ENCODE results near the gene ZNF236. TPM values are rescaled to one million over a fixed set of nuclear protein-coding genes. Genes with fewer than 3 reads are reported as not detected.
"Not testable (repeated sequence)": the region's sequence is repeated elsewhere in the genome, so short reads cannot be mapped to it uniquely, and the experiment has no call there.

The ZNF236 gene
- total RNA-seq, 1 donor from 2014 or later, result 14.5 TPM

DNA sequence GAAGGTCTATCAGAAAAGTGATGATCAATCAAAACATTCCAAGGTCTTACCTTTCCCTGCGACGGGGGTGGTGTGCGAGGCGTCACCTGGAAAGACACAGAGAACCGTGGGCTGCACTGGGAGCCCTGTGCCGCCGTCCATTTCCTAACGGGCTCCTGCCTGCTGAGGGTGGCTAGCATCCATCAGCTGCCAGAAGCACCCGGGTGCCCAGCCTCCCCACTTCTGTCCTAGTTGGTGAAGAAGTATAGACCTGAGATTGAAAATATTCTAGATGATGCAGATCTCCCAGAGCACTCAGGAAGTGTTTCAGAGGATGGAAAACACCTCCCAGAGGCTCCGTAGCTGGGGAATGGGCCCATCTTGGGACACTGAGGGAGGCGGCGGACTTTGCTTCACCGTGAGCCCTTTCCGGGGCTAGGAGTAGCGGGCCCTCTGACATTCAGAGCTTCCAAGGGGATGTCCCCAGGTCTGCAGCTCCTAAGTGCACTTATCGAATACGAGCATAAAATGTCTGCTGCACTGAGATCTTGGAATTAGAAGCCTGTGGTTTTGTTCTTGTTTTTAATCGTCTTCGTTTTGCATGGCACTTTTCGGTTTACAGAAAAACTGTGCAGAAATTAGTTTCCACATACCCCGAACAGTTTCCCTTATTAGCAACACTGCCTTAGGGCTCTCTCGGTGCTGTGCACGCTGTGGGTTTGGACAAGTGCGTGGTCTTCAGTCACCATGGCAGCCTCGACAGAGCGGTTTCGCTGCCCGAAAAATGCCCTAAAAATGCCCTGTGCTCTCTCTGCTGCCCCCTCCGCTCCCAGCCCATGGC lies 166.7 kb downstream of the ZNF236 start:
- no peaks in the 10 kb centered on the region for H3K4me1 ChIP-seq
- intact Hi-C loops (cut with DNase I), result loop anchor here (10.0 kb wide), 1 partner anchor 184 kb away; no protein-coding TSS in a partner anchor
- H3K27me3 ChIP-seq, result no peaks in the 10 kb centered on the region
- no peaks in the 10 kb centered on the region for H3K36me3 ChIP-seq
- H3K27ac ChIP-seq, result no peak overlapping the region
- no peak overlapping the region for H3K4me3 ChIP-seq
- no peaks in the 10 kb centered on the region for H3K9me3 ChIP-seq
- no peak for TF ChIP-seq POLR2A (IDR thresholded peaks at IDR 0.05)
- no peak for TF ChIP-seq POLR2AphosphoS5 (IDR thresholded peaks at IDR 0.05; ENCODE audit: insufficient read depth in 1 of 2, low read depth in 1 of 2)
- TF ChIP-seq, protein P1, sequence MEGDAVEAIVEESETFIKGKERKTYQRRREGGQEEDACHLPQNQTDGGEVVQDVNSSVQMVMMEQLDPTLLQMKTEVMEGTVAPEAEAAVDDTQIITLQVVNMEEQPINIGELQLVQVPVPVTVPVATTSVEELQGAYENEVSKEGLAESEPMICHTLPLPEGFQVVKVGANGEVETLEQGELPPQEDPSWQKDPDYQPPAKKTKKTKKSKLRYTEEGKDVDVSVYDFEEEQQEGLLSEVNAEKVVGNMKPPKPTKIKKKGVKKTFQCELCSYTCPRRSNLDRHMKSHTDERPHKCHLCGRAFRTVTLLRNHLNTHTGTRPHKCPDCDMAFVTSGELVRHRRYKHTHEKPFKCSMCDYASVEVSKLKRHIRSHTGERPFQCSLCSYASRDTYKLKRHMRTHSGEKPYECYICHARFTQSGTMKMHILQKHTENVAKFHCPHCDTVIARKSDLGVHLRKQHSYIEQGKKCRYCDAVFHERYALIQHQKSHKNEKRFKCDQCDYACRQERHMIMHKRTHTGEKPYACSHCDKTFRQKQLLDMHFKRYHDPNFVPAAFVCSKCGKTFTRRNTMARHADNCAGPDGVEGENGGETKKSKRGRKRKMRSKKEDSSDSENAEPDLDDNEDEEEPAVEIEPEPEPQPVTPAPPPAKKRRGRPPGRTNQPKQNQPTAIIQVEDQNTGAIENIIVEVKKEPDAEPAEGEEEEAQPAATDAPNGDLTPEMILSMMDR (IDR thresholded peaks at IDR 0.05), result no peak
- DNase-seq (ENCODE audit: extremely low spot score in 2 of 2), result no peak

DNA sequence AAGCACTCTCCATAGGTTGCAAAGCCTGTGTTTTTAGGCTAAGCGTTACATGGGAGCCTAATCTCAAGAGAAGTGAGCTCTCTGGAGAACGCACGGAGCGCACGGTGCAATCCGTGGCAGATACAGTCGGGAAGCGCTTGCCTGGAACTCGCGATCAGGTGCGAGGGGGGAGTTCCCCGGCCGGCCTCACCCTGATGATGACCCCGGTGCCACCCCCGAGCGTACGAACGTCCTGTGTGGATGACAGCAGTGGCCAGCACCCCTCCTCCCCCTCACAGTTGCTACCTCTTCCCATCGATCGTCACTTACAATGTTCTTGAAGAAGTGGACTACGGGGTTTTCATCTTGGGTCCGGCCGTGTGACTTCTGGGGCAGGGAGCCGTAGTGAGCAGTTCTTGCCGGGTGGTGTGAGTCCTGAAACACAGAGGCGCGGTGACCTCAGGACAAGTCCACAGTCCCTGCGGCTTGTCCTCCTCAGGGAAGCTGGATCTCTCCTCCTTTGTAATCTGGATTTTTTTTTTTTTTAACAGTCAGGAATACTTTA lies 167.4 kb downstream of the ZNF236 start:
- no peaks in the 10 kb centered on the region for H3K36me3 ChIP-seq
- no peaks in the 10 kb centered on the region for H3K9me3 ChIP-seq
- no peak overlapping the region for H3K27ac ChIP-seq
- intact Hi-C loops (cut with DNase I), result loop anchor here (10.0 kb wide), 1 partner anchor 185 kb away; no protein-coding TSS in a partner anchor
- no peak for DNase-seq (ENCODE audit: extremely low spot score in 2 of 2)
- no peaks in the 10 kb centered on the region for H3K4me1 ChIP-seq
- H3K27me3 ChIP-seq, result no peaks in the 10 kb centered on the region
- no peak for TF ChIP-seq POLR2AphosphoS5 (IDR thresholded peaks at IDR 0.05; ENCODE audit: insufficient read depth in 1 of 2, low read depth in 1 of 2)
- TF ChIP-seq POLR2A (IDR thresholded peaks at IDR 0.05), result no peak
- TF ChIP-seq, protein P1 (IDR thresholded peaks at IDR 0.05), result no peak
- no peak overlapping the region for H3K4me3 ChIP-seq

DNA sequence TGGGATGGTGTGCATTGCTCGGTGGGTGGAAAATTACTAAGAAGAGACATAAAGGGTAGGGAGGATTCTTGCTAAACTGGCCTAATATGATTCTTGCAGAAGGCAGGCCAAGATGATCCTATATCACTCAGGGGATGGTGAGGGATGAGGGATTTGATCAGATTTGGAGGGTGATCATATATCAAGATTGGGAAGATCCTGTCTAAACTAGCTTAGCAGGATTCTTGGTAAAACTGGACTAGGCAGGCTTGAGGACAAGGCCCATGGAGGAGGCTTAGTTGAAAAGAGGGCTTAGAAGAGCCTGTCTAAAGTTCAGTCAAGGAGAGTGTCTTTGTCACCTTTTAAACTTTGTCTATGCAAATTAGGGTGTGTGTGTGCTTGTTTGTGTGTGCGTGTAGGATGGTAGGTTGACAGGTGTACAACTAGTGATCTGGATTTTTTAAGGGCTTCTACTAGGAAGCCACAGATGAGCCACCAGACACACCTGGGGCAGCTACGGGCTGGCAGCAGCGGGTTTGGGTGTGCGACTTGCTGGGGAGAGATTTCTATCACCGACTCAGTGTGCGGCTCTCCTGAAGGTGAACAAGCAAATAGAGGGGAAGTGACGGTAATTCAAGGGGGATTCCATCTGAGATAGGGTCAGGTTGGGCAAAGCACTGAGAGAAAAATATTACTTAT lies 168.1 kb downstream of the ZNF236 start:
- H3K4me3 ChIP-seq; intact Hi-C loops (cut with DNase I); DNase-seq (ENCODE audit: extremely low spot score in 2 of 2); H3K27ac ChIP-seq; H3K9me3 ChIP-seq; H3K4me1 ChIP-seq; H3K27me3 ChIP-seq; H3K36me3 ChIP-seq: not testable (repeated sequence)

DNA sequence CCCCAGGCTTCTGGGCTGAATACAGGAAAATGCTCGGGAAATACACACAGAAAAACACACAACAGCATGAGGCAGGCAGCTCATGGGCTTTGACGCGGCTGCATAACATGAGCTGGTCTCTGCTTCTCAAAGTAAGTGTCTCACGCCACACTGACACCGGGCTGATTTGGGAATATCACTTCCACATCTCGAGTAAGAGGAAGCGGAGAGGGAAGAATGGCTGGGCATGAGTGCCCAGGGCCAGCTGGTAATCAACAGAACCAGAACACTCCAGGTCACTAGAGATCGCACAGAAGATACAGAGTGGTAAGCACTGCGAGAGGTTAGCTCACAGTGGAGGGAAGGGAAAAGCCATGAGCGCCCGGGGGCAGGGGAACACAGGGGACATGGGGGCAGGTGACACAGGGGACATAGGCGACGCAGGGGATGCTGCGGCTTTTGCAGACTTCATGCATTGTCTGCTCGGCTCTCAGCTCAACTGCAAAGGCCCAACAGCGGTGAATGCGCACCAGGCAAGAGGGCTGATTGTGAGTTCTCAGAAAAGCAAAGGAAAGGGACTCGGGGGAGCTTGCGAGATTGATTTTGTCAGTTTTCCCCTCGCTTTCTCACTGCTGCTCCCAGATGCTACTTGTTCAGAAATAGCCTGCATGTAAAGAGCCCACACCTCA lies 168.8 kb downstream of the ZNF236 start:
- TF ChIP-seq POLR2AphosphoS5 (IDR thresholded peaks at IDR 0.05; ENCODE audit: insufficient read depth in 1 of 2, low read depth in 1 of 2), result no peak
- no peak for DNase-seq (ENCODE audit: extremely low spot score in 2 of 2)
- no peaks in the 10 kb centered on the region for H3K36me3 ChIP-seq
- H3K9me3 ChIP-seq, result no peaks in the 10 kb centered on the region
- H3K27me3 ChIP-seq, result no peaks in the 10 kb centered on the region
- intact Hi-C loops (cut with DNase I), result no loop called here
- H3K27ac ChIP-seq, result no peak overlapping the region
- no peaks in the 10 kb centered on the region for H3K4me1 ChIP-seq
- no peak overlapping the region for H3K4me3 ChIP-seq

DNA sequence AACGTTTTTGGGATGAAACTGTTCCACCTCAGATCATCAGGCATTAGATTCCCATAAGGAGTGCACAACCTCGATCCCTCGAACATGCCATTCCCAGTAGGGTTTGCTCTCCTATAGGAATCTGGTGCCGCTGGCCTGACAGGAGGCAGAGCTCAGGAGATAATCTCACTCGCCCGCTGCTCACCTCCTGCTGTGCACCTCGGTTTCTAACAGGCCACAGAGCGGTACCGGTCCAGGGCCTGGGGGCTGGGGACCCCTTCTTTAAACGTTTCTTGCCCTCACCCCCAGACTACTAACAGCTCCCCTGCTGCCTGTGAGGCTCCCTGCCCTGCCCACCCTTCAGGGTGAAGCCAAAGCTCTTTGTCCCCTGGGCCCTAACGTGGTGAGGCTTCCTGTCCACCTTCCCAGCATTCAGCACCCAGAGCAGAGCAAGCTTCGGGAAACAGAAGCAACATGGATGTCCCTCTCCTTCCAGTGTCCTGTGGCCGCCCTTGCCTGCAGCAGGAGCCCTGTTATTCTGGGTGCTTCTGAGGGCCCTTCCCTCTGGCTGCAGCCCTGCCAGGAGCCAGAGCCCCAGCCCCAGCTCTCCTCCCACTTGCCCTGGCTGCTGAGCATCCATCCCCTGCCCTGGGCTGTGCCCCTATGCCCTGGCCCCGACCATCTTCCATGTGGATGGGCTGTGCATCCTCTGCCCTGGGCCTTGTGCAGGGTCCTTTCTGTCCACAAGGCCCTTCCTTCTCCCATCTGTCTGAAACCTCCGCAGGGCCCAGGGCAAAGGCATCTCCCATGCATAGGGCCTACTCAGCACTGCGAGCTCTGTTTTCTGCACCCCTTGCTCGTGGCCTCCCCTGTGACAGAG lies 170.1 kb downstream of the ZNF236 start:
- no peak overlapping the region for H3K27ac ChIP-seq
- intact Hi-C loops (cut with DNase I), result no loop called here
- no peaks in the 10 kb centered on the region for H3K4me1 ChIP-seq
- TF ChIP-seq POLR2AphosphoS5 (IDR thresholded peaks at IDR 0.05; ENCODE audit: insufficient read depth in 1 of 2, low read depth in 1 of 2), result no peak
- TF ChIP-seq, protein P1 (IDR thresholded peaks at IDR 0.05), result no peak
- TF ChIP-seq POLR2A (IDR thresholded peaks at IDR 0.05), result no peak
- H3K27me3 ChIP-seq, result no peaks in the 10 kb centered on the region
- no peaks in the 10 kb centered on the region for H3K36me3 ChIP-seq
- DNase-seq (ENCODE audit: extremely low spot score in 2 of 2), result no peak
- H3K9me3 ChIP-seq, result no peaks in the 10 kb centered on the region
- no peak overlapping the region for H3K4me3 ChIP-seq

All from vagina (tissue), 2 donors.